ENCODE data around the gene TRNP1.

Gene TRNP1

DNA sequence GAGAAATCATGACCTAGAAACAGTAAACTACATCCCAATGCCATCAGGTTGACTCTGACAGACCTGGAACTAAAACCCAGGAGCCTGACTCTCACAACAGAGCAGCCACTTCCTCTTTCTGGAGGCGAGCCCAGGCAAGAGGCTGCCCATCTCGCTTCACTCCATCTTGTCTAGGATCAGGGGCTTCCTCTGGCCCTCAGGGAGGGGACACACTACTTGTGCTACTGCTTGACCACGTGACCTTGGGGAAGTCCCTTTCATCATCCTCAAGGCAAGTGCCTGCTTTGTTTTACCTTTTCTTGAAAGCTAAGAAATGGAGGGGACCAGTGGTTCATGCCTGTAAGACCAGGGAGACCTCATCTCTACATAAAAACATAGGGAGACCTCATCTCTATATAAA is 21.8 kb downstream of the TRNP1 start:
- DNase-seq (ENCODE audit: low read depth): peak; percentile 76
- TF ChIP-seq POLR2A (IDR thresholded peaks at IDR 0.05; ENCODE audit: extremely low read depth, insufficient read length): no peak
- no peak for TF ChIP-seq MYC (IDR thresholded peaks at IDR 0.05; ENCODE audit: low read depth, low read length)
- TF ChIP-seq, protein P1, sequence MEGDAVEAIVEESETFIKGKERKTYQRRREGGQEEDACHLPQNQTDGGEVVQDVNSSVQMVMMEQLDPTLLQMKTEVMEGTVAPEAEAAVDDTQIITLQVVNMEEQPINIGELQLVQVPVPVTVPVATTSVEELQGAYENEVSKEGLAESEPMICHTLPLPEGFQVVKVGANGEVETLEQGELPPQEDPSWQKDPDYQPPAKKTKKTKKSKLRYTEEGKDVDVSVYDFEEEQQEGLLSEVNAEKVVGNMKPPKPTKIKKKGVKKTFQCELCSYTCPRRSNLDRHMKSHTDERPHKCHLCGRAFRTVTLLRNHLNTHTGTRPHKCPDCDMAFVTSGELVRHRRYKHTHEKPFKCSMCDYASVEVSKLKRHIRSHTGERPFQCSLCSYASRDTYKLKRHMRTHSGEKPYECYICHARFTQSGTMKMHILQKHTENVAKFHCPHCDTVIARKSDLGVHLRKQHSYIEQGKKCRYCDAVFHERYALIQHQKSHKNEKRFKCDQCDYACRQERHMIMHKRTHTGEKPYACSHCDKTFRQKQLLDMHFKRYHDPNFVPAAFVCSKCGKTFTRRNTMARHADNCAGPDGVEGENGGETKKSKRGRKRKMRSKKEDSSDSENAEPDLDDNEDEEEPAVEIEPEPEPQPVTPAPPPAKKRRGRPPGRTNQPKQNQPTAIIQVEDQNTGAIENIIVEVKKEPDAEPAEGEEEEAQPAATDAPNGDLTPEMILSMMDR (IDR thresholded peaks at IDR 0.05; ENCODE audit: low read depth, low read length): no peak
- TF ChIP-seq, protein P2, sequence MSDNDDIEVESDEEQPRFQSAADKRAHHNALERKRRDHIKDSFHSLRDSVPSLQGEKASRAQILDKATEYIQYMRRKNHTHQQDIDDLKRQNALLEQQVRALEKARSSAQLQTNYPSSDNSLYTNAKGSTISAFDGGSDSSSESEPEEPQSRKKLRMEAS (IDR thresholded peaks at IDR 0.05; ENCODE audit: low read depth, low read length): peak; percentile 77
- H3K4me3 ChIP-seq (ENCODE audit: low read depth, low read length): no peak overlapping the region

DNA sequence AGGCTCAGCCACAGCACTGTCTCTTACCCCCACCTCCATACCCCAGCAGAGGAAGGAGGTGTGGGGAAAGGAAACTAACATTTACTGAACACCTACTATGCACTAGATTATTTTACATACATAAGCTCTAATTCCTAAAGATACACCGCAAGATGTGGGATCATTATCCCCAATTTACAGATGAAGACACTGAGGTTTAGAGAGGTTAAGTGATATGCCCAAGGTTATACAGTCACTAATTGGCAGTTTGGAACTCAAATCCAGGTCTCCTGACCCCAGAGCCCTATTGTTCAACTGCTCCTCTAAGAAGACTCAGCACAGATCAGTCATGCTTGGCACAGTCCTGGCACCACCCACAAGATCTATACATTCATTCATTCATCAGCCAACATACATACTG is 22.9 kb downstream of the TRNP1 start:
- no peak for DNase-seq (ENCODE audit: low read depth)
- no peak overlapping the region for H3K4me3 ChIP-seq (ENCODE audit: low read depth, low read length)
- TF ChIP-seq POLR2A (IDR thresholded peaks at IDR 0.05; ENCODE audit: extremely low read depth, insufficient read length) (no peak), MYC (IDR thresholded peaks at IDR 0.05; ENCODE audit: low read depth, low read length) (no peak)
- TF ChIP-seq, protein P2 (IDR thresholded peaks at IDR 0.05; ENCODE audit: low read depth, low read length): no peak
- TF ChIP-seq, protein P1 (IDR thresholded peaks at IDR 0.05; ENCODE audit: low read depth, low read length): no peak

DNA sequence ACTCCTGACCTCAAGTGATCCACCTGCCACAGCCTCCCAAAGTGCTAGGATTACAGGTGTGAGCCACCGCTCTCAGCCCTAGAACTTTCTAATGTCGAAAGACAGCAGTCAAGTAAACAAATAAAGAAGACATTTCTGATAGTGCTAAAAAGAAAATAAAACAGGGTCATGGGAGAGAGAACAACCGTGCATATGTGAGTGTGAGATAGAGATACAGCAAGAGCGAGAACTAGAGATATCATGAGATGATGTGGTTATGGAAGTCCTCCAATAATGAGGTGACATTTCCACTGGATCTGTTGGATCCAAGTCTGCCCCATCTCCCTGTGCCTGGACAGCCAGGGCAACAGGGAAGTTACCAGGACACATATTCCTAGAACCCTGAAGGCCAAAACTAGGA is 23.7 kb downstream of the TRNP1 start:
- TF ChIP-seq MYC (IDR thresholded peaks at IDR 0.05; ENCODE audit: low read depth, low read length) (no peak), POLR2A (IDR thresholded peaks at IDR 0.05; ENCODE audit: extremely low read depth, insufficient read length) (no peak)
- TF ChIP-seq, protein P2 (IDR thresholded peaks at IDR 0.05; ENCODE audit: low read depth, low read length): no peak
- TF ChIP-seq, protein P1 (IDR thresholded peaks at IDR 0.05; ENCODE audit: low read depth, low read length): no peak
- no peak overlapping the region for H3K4me3 ChIP-seq (ENCODE audit: low read depth, low read length)
- DNase-seq (ENCODE audit: low read depth): no peak

DNA sequence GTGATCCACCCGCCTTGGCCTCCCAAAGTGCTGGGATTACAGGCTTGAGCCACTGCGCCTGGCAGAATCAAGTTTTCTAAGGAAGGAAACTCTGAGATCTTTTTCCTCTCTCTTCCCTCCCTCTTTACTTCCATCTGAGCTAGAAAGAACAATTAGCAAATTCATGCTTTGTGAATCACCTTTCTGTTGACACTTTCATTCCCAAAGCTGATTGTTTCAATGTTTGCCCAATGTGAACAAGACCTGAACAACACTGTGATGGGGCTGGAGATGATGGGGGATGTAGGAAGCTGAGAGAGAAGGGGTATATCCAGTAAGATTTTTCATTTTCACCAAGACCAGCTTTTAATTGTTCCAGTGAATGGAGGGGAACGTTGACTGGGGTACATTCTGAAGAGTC is 24.8 kb downstream of the TRNP1 start:
- TF ChIP-seq MYC (IDR thresholded peaks at IDR 0.05; ENCODE audit: low read depth, low read length) (no peak), POLR2A (IDR thresholded peaks at IDR 0.05; ENCODE audit: extremely low read depth, insufficient read length) (no peak)
- TF ChIP-seq, protein P2 (IDR thresholded peaks at IDR 0.05; ENCODE audit: low read depth, low read length): no peak
- TF ChIP-seq, protein P1 (IDR thresholded peaks at IDR 0.05; ENCODE audit: low read depth, low read length): no peak
- no peak overlapping the region for H3K4me3 ChIP-seq (ENCODE audit: low read depth, low read length)
- DNase-seq (ENCODE audit: low read depth): no peak

DNA sequence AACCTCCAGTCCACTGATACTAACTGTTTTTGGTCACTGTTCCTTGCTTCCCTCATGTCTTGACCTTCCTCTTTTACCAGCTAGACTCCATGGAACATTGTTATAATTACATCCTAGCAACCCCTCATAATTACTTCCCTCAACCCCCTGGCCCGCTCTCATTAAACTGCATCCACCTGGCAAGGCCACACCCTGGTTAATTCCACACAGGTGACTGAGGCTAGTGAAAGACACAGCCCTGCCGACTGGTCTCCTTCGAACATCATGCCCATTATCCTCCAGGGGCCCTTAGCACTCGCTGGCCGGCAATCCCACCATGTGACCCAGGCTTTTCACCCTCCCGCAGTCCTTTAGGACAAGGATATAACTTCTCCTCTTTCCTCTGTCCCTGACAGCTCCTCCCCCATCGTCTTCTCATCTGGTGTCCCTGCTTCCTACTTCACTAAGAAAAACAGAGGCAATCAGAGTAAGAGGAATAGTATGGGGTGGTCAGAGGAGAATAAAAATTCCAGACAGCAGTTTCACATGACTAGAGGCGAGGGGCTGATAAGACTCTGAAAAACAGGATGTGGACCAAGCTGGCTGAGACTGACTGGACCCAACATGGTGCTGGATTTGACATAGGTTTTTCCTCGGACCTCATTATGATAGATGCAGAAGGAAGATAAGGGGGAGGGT is 28.0 kb downstream of the TRNP1 start:
- DNase-seq (ENCODE audit: low read depth): no peak
- no peak overlapping the region for H3K4me3 ChIP-seq (ENCODE audit: low read depth, low read length)
- no peak for TF ChIP-seq MYC (IDR thresholded peaks at IDR 0.05; ENCODE audit: low read depth, low read length)
- no peak for TF ChIP-seq POLR2A (IDR thresholded peaks at IDR 0.05; ENCODE audit: extremely low read depth, insufficient read length)
- TF ChIP-seq, protein P2 (IDR thresholded peaks at IDR 0.05; ENCODE audit: low read depth, low read length): no peak
- TF ChIP-seq, protein P1 (IDR thresholded peaks at IDR 0.05; ENCODE audit: low read depth, low read length): no peak

Measured in NB4 (cell line).